Daoy (cell line): ENCODE data around the gene MEP1A. TPM values are rescaled to one million over a fixed set of nuclear protein-coding genes. Genes with fewer than 3 reads are reported as not detected.
"Not testable (repeated sequence)": the region's sequence is repeated elsewhere in the genome, so short reads cannot be mapped to it uniquely, and the experiment has no call there.

Experiments used
- DNase-seq: peaks from one replicate; pipeline ENCODE4 v3.0.0-alpha.2; 2015; ENCODE audit warnings: low read depth
- total RNA-seq: library from RNA; depleted of rRNA; stranded (reverse); fragments of >200 nt; shearing (Covaris generic); gene quantifications from 2 replicates; pipeline ENCODE4 v1.2.3, GENCODE V29; 2014; rRNA removed

The MEP1A gene, protein sequence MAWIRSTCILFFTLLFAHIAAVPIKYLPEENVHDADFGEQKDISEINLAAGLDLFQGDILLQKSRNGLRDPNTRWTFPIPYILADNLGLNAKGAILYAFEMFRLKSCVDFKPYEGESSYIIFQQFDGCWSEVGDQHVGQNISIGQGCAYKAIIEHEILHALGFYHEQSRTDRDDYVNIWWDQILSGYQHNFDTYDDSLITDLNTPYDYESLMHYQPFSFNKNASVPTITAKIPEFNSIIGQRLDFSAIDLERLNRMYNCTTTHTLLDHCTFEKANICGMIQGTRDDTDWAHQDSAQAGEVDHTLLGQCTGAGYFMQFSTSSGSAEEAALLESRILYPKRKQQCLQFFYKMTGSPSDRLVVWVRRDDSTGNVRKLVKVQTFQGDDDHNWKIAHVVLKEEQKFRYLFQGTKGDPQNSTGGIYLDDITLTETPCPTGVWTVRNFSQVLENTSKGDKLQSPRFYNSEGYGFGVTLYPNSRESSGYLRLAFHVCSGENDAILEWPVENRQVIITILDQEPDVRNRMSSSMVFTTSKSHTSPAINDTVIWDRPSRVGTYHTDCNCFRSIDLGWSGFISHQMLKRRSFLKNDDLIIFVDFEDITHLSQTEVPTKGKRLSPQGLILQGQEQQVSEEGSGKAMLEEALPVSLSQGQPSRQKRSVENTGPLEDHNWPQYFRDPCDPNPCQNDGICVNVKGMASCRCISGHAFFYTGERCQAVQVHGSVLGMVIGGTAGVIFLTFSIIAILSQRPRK
- not detected in 2 replicates for total RNA-seq

DNA sequence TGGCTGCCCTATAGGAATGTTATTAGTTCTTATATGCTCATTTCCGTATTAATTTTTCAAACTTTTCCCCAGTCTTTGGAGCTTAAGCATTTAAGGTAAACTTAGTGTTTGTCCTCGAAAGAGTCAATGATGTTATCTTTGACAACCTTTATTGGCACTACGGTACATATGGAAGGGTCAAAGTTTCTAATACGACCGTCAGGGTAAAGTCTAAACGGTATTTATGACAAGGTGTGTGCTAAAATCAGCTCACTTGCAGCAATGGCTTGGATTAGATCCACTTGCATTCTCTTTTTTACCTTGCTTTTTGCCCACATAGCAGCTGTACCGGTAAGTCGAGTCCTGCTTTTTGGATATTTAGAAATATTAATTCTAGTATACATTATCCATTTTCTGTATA is at the start of gene MEP1A:
MEP1A (plus strand) TSS at position 252 of the 400 bp plus-strand sequence; CDS start at position 262, 10 bp downstream.
- no peak for DNase-seq

DNA sequence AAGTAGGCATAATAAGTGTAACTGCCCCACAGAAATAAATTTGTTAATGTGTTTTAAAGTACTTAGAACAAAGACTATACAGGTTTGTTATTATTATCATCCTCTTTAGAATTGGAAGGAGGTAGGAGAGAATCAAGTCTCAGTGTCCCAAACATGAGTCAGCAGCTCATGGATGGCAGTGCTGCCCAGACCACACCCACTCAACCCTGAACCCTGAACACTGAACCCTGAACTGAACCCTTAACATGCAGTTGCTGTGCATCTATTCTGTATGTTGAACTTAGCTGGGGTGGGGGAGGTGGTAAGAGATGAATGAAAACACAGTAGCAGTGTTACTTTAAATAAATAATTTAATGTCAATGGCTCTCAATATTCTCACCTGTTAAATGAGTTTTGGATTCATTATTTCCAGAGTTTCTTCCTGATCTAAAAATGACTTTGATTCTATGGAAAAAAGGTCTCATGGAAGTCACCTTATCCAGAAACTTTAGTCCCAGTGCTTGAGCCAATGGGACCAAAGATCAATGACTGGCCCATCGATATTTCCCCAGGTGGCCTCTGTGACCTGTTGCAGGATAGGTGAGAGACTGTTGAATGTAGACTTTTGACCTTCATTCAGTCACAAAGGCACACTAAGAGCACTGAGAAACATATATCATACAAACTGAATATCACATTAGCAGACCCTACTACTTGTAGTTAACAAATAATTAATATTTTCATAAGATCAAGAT is 49.6 kb upstream of the MEP1A start:
- no peak for DNase-seq

DNA sequence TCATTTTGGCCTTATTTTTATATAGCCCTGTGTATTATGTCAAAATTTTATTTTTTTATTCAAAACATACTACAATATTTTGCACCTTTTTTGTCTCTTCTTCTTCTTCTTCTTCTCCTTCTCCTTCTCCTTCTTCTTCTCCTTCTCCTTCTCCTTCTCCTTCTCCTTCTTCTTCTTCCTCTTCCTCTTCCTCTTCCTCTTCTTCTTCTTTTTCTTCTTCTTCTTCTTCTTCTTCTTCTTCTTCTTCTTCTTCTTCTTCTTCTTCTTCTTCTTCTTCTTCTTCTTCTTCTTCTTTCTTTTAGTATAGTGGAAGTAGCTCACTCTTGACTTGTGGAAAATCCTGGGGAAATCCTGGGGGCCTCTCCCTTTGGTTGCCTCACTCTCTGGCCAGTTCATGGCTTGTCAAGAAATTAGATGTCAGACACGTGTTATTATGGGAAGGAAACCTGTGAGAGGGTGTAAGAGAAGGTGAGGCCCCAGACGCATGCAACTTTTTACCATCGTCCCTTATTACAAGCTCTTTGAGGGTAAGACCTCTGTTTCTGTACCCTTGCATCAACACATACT is 48.9 kb upstream of the MEP1A start:
- not testable (repeated sequence) for DNase-seq

DNA sequence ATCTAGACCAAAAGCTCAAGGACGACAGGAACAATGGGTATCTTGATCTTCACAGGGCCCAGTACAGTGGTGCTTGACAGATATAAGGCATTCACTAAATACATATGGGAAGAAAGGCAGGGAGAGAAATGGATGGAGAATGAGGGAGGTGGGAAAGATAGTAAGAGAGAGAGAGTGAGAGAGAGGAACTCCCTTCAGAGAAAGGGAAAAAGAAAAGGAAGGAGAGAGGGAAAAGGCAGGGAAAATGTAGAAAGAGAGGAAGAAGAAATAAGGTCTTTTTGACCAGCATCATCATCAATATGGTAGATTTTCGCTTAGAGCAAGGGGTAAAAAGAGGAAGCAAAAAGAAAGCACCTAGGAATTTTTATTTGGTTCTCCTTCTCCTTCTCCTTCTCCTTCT is 47.2 kb upstream of the MEP1A start:
- no peak for DNase-seq

DNA sequence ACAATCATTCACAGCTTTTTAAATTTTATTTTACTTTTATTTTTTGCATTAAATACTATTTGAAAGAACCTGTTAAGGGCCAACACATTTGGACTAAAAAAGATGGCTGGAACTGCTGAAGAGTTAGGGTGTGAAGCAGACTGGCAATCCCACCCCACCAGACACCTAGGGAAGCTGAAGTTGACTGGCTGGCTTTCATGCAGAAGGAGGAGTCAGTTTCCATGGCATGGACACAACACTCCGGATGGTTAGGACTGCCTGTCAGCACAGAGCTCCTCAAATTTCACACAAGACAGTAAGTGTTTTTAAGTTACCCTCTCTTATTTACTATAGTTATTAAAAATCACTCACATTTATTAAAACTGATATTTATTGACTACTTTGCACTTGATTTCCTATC is 46.5 kb upstream of the MEP1A start, which contains the start of gene ANKRD66:
ANKRD66 (plus strand) TSS at position 238 of the 400 bp plus-strand sequence. CDS start 5,016 bp downstream, outside the sequence.
- peak; percentile 13 for DNase-seq

DNA sequence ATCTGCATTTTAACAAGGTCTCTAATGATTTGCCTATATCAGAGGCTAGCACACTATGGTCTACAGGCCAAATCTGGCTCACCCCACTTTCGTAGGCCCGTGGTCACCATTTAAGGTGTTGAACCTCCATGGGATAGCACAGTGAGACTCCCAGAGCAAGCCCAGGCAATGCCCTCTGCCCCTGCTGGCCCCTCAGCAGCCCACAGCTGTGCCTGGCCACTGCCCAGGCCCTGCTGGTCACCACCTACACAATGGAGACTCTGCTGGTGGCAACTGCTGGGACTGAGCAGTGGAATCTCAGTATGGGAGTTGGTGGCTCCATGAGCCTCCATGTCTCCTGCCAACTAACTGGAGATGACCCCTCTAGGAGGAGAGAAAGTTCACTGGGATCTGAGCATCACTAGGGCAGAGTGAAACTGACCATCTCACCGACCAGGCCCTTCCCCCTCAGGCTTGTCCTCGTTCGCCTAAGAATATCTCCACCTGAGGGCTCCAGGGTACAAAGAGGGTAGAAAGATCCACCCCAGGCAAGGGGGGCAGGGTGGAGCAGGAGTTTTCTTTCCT is 44.2 kb upstream of the MEP1A start:
- no peak for DNase-seq

DNA sequence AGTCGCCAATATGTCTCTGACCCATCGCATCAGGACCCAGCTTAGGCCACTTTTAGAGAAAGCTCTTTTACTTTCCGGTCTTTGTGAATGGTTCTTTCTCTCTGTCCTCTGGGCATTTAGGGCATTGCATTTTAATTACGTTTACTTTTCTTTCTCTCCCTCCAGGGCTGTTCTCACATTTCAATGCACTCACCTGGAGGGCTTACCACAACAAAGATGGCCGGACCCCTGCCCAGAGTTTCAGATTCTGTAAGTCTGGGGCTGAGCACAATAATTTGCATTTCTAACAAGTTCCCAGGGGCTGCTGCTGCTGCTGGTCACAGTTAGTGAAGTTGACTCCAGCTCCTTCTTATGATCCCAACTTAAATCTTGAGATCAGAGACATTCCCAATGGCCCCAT is 43.5 kb upstream of the MEP1A start:
- no peak for DNase-seq

DNA sequence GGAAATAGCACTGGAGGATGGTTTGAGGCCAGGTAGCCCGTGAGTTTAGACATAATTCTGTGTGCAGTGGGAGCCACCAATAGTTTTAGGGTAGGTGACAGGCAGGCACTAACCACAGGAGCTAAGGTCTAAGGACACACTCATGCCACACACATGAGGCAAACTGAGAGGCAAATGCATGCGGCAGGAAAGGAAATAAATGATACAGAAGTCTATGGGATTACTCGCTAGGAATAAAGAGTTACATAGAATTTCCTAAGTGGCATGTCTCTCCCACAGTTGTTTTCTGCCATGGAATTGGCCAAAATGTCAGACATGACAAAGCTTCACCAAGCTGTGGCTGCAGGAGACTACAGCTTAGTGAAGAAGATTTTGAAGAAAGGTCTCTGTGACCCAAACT is 41.5 kb upstream of the MEP1A start:
- DNase-seq: no peak

DNA sequence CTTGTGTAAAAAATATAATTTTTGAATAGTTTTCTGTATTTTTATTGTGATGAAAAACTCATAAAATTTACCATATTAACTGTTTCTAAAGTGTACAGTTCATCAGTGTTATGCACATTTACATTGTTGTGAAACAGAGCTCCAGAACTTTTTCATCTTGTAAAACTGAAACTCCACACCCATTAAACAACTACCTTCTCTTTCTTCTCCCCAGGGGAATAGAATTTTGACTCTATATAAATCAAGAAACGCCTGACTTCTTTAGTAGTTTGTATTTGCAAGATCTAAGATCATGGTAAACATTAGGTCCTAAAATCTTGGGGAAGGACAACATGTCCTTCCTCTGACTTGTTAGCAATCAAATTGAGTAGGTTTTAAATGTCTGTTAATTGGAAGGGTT is 37.3 kb upstream of the MEP1A start:
- DNase-seq: no peak

DNA sequence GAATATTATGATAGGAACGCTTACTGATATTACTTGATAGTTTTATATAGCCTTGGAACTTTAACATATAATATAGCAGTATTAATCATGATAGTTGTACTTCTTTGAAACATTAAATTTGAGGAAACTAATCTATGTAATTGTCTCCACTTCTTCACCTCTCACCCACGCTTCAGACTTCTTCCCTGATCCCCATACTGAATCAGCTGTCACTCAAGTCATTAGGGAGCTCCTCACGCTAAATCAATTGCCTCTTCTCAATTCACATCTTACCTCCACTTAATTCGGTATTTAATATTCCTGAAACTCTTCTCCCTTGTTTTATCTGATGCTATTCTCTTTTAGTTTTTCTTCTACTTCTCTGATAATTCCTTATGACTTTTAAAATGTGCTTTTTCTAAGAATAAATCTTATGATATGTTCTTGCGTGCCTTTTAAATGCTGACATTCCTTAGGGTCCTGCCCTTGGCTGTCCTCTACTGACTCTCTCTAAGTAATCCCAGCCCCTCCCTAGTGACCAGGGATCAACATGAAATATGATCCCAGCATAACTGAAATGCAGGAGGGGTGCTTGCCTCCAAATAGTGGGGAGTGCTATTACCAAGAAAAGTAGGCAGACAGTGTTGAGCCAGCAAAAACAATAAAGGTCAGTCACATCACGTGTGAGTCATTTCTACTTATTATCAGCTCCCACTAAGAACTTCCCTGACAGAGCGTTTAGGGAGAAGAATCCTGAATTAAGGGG is 36.5 kb upstream of the MEP1A start:
- DNase-seq: peak; percentile 28

DNA sequence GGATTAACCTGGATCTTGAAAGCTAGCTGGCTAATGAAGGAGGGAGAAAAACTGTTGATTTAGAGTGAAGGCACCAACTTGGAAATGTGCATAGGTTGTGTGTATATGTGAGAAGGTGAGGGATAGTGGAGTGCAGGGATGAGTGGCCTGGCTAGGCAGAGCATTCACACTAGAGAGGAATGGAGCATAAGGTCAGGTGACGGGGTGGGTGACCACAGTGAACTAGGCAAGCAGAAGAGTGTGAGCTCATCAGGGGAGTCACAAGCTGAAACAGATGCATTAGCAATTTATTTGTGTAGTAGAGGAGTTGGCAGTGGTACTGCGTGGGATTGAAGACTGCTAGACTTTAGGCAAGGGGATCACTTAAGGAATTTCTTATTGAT is 36.0 kb upstream of the MEP1A start:
- peak; percentile 36 for DNase-seq

DNA sequence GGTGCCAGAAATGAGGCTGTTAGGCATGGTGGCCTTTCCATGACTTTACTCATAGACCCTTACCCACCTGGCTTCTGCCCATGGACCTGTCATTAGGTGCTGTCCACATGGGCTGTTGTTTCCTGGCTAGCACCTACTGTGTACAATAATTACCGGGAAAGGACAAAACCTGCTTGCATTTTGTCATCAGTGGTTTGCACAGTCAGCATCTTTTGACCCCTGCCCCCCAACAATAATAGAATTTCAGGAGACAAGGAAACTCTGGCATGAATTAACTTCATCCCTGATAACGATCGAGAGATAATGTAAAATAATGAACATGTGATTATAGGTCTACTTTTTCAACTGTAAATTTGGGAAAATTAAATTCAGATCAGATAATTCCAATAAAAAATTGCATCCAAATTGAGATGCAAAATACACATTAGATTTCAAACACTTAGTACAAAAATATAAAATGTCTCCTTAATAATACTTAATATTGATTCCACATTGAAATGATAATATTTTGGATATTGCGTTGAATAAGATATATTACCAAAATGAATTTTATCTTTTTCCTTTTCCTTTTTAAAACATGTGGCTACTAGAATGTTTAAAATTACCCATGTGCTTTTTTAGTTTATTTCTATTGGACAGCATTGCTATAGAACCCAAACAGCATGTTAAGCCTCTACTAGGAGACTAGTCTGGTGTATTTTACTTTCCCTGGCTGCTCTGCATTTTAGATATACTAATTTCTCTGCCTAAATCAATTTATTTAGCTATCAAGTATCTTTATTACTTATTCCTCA is 34.0 kb upstream of the MEP1A start:
- no peak for DNase-seq

DNA sequence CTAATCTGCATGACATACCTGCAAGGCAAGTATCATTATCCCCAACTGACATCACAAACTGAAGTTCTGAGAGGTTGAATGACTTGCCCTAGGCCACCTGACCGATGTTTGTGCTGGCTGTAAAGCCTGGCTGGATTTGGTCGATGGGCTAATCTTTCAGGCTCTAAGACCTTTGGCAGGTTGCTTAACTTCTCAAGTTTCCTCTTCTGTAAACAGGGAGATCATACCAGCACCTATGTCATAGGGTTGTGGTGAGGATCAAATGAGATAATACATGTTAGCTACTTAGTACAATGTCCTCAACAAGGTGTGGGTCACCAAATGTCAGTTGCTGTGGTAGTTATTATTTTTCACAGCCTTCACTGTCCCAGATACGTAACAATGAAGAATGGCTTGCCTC is 32.3 kb upstream of the MEP1A start:
- DNase-seq: no peak

DNA sequence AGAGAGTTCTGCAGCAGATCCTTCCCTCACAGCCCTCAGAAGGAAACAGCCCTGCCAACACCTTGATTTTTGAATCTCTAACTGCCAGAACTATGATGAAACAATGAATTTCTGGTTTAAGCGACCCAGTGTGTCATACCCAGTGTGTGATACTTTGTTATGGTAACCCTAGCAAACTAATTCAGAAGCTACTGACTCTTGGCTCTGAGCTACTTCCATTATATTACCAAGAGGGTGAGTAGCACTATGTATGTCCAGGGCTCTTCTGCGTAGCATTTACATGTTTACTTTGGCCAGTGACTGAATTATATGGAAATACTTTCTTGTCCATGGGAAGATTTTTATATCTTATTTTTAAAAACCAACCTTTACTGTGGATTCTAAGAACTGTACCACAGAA is 29.7 kb upstream of the MEP1A start:
- no peak for DNase-seq

DNA sequence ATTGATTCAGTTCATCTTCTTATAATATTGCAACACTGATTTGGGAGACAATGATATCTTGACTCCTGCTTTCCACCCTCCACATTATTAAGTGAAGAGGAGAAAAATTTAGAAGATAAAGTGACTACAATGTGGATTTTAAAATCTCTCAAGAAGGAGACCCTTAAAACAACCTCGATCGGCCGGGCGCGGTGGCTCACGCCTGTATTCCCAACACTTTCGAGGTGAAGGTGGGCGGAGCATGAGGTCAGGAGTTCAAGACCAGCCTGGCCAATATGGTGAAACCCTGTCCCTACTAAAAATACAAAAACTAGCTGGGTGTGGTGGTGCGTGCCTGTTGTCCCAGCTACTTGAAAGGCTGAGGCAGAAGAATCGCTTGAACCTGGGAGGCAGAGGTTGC is 28.9 kb upstream of the MEP1A start:
- DNase-seq: not testable (repeated sequence)

DNA sequence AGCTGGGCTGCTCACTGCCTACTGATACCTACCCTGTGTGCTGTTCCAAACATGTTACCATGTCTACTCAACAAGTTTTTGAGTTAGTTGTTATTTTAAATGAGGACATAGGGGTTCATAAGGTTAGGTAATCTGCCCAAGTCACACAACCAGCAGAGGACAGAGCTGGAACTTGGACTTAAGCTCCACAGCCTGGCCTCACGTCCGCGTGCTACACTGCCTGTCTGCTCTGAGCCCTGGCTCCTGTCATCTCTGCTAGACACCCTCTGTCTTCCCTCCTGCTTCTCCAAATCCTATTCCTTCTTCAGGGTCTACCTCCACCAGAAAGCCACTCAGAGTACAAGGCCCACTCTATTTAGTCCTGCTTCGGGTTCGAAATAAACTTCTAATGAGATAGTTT is 28.2 kb upstream of the MEP1A start:
- DNase-seq: no peak

DNA sequence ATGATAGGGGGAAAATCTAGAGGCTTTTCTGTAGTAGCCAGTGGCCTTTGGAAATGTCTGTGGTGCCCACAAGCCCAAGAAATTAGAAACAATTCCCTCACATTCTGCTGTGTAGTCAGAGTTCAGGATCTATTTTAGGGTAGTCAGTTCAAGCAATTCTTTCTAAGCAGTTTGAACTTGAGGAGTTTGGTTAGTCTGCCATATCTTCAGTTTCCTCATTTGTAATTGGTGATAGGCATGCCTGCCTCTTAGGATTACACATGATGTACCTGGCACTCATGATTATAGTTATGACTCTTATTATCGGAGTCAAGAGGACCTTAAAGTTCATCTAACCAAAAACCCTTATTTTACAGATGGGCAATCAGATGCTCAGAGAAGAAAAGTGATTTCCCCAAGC is 21.2 kb upstream of the MEP1A start:
- no peak for DNase-seq

DNA sequence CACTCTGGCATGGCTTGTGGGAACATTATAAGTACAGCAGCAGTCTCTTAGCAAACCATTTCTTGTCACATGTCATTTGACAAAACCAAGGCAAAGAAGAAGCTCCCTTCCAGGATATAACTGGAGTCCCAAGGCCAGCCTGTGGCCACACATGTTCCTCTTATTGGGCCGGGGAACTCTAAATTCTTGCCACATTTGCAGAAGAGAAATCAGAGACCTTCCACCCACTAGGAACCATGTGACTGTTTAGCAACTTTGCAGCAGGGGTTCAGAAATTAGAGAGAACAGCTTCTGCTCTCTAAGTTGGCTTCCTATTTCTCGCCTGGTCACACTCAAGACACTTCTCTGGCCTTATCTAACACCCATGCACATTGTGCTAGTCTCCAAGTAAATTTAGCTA is 20.4 kb upstream of the MEP1A start:
- no peak for DNase-seq

DNA sequence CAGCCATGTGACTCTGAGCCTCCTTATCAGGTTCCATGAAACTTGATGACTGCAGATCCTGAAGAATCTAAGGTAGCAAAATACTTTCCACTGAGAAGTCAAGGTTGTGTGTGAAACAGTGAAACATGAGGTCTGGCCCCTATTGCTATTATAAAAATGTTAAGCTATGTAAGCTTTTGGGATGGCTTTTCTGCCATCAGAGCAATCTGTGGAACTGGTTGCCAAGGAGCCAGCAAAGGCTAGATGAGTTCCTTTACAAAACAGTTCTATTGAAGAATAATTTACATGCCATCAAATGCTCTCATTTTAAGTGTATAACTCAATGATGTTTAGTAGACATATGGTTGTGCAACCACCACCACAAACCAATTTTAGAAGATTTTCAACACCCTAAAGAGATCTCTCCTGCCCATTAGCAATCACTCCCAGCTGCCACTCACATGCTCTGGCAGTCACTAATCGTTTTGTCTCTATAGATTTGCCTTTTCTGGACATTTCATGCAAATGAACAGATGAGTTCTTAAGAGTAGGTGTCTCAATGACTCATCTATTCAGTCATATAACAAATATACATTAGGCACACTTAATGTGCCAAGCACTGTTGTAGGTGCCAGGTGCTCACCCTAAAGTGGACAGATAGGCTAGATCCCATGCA is 19.9 kb upstream of the MEP1A start:
- no peak for DNase-seq

DNA sequence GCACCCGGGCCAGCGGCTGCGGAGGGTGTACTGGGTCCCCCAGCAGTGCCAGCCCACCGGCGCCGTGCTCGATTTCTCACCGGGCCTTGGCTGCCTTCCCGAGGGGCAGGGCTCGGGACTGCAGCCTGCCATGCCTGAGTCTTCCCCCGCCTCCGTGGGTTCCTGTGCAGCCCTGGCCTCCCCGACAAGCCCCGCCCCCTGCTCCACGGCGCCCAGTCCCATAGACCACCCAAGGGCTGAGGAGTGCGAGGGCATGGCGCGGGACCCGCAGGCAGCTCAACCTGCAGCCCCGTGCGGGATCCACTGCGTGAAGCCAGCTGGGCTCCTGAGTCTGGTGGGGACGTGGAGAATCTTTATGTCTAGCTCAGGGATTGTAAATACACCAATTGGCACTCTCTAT is 18.5 kb upstream of the MEP1A start:
- not testable (repeated sequence) for DNase-seq
